GM12878 (cell line): ENCODE results near the gene HIGD1C. TPM values are rescaled to one million over a fixed set of nuclear protein-coding genes. Genes with fewer than 3 reads are reported as not detected.

Source experiments
- ATAC-seq: fragments of 200-7000 bp; cut with Tn5 transposase; 3 replicates; pipeline ENCODE4 v1.9.1; 2020; ENCODE audit warnings: mild to moderate bottlenecking, moderate library complexity
- BruUV-seq: library from RNA; stranded (reverse); fragments of 400-500 nt; replicated peaks from 2 replicates; lab custom pipeline; 2021; lab: Mats Ljungman, UMichigan
- CTCF ChIA-PET: fragments of 300-600 bp; sonication (Branson Sonifier 250); formaldehyde crosslinking; extraction: SDS; loops from one replicate; lab custom pipeline; 2021; ENCODE audit warnings: inconsistent platforms; lab: Yijun Ruan, JAX
- POLR2A ChIA-PET: fragments of 350-600 bp; formaldehyde crosslinking; extraction: SDS; loops from one replicate; lab custom pipeline; 2021; ENCODE audit warnings: inconsistent platforms; lab: Charles Lee
- RAD21 ChIA-PET: fragments of 300-600 bp; sonication (Branson Sonifier 250); formaldehyde crosslinking; loops from one replicate; lab custom pipeline; 2023; ENCODE audit warnings: antibody characterized with exemption; ENCODE audit not compliant: unreplicated experiment; lab: Charles Lee
- SMC1A ChIA-PET: fragments of 300-600 bp; sonication (Branson Sonifier 250); formaldehyde crosslinking; loops from one replicate; lab custom pipeline; 2023; ENCODE audit not compliant: unreplicated experiment, uncharacterized antibody; lab: Charles Lee
- DNase-seq: peaks from one replicate; pipeline ENCODE4 v3.0.0-alpha.2; 2011; ENCODE audit warnings: low read depth, low spot score
- FAIRE-seq: peaks from 3 replicates; lab custom pipeline; 2011; peaks lifted over from hg19 to GRCh38; lab: Jason Lieb, UNC
- H2AFZ ChIP-seq: 2 replicates; pipeline ENCODE4 v1.6.0; 2011; ENCODE audit warnings: low read depth, low read length, control low read depth; ENCODE audit not compliant: control insufficient read depth
- H3K27ac ChIP-seq: 2 replicates; pipeline ENCODE4 v1.5.1; 2011; ENCODE audit warnings: control low read depth; ENCODE audit not compliant: control insufficient read depth, insufficient read depth
- H3K27me3 ChIP-seq, 2 experiments: replicated peaks in 1 of 2; 2 replicates each; pipeline versions ENCODE4 v1.6.0 to v1.6.1; 2011; ENCODE audit warnings: low read length in 1 of 2; ENCODE audit not compliant: control insufficient read depth in 2 of 2, insufficient read depth in 2 of 2
- H3K36me3 ChIP-seq, 2 experiments: 2 replicates each; pipeline ENCODE4 v1.5.1; 2011; ENCODE audit warnings: low read length in 1 of 2; ENCODE audit not compliant: control insufficient read depth in 2 of 2, insufficient read depth in 2 of 2
- H3K4me1 ChIP-seq: 2 replicates; pipeline ENCODE4 v1.6.1; 2011; ENCODE audit warnings: mild to moderate bottlenecking, low read length, moderate library complexity, mixed read lengths; ENCODE audit not compliant: control insufficient read depth, insufficient read depth
- H3K4me2 ChIP-seq: 2 replicates; pipeline ENCODE4 v1.6.0; 2011; ENCODE audit warnings: control low read depth; ENCODE audit not compliant: control insufficient read depth, insufficient read depth
- H3K4me3 ChIP-seq: fragments of 200-600 bp; sonication (generic); 2 replicates; pipeline ENCODE4 v1.5.1; 2016
- H3K79me2 ChIP-seq: 2 replicates; pipeline ENCODE4 v1.6.0; 2011; ENCODE audit warnings: low read length; ENCODE audit not compliant: control insufficient read depth, insufficient read depth
- H3K9ac ChIP-seq: 2 replicates; pipeline ENCODE4 v1.8.0; 2011; ENCODE audit warnings: low read length, control low read depth, mixed read lengths; ENCODE audit not compliant: control insufficient read depth, insufficient read depth
- H3K9me3 ChIP-seq: replicated peaks from 3 replicates; pipeline ENCODE4 v1.5.1; 2011; ENCODE audit warnings: mild to moderate bottlenecking, low read length; ENCODE audit not compliant: control insufficient read depth, insufficient read depth
- H4K20me1 ChIP-seq: 2 replicates; pipeline ENCODE4 v1.6.0; 2011; ENCODE audit not compliant: control insufficient read depth, insufficient read depth
- ETV6 ChIP-seq, 2 experiments: fragments of 450-650 bp in 1 of 2; IDR thresholded peaks in 1 of 2; conservative IDR thresholded peaks in 1 of 2; 2 replicates each; pipeline ENCODE4 v1.6.1; 2014; ENCODE audit warnings: antibody characterized with exemption in 1 of 2, borderline replicate concordance in 1 of 2, low read depth in 1 of 2, mild to moderate bottlenecking in 1 of 2, moderate library complexity in 1 of 2
- IKZF1 ChIP-seq: fragments of 450-650 bp; conservative IDR thresholded peaks from 2 replicates; pipeline ENCODE4 v1.6.1; 2017; ENCODE audit warnings: antibody characterized with exemption, mild to moderate bottlenecking
- RELA ChIP-seq: fragments of 450-650 bp; IDR thresholded peaks from 2 replicates; pipeline ENCODE4 v1.8.0; 2014; ENCODE audit warnings: borderline replicate concordance; ENCODE audit not compliant: partially characterized antibody
- SKIL ChIP-seq: fragments of 450-650 bp; IDR thresholded peaks from 2 replicates; pipeline ENCODE4 v1.6.1; 2017; ENCODE audit warnings: mild to moderate bottlenecking, low read depth, inconsistent platforms; ENCODE audit not compliant: poor library complexity, severe bottlenecking
- ZBTB4 ChIP-seq: fragments of 450-650 bp; formaldehyde crosslinking; IDR thresholded peaks from 2 replicates; pipeline ENCODE4 v1.4.0; 2022; ENCODE audit warnings: mild to moderate bottlenecking, moderate library complexity
- WGBS: methylation state at CpG from one replicate; pipeline ENCODE4 v1.1.6; 2016; ENCODE audit warnings: low lambda C conversion rate; ENCODE audit not compliant: insufficient replicate concordance, insufficient coverage; ENCODE audit errors: missing lambda C conversion rate; 5-methylcytosine and 5-hydroxymethylcytosine counted together
- in situ Hi-C: fragments of 300-500 bp; cut with MboI; formaldehyde crosslinking; loops from 9 replicates; pipeline ENCODE4 v1.14.3; 2018; ENCODE audit warnings: mixed read lengths
- intact Hi-C: fragments of 100-400 bp; cut with micrococcal nuclease; formaldehyde crosslinking; loops from one replicate; pipeline ENCODE4 v1.14.2; 2022; ENCODE audit not compliant: unreplicated experiment
- polyA plus RNA-seq, 11 experiments: library from polyadenylated mRNA; depleted of rRNA in 4 of 11; unstranded in 6 of 11; stranded (reverse) in 5 of 11; fragments of >200 nt; fragmentation: Nextera tagmentation in 4 of 11; fragmentation: Illumina TruSeq in 1 of 11; extraction: Ambion mirVana in 4 of 11; extraction: Trizol in 1 of 11; gene quantifications; 1 replicate in 1 of 11; 2 replicates in 10 of 11; pipeline versions ENCODE4 v1.2.1 to v1.2.3, GENCODE V29; 2011 to 2016; ENCODE audit warnings: inconsistent platforms in 2 of 11, missing spikeins in 2 of 11, low read depth in 1 of 11
- total RNA-seq, 4 experiments: library from RNA; depleted of rRNA in 3 of 4; stranded (reverse); fragments of >200 nt in 3 of 4; fragmentation: Illumina TruSeq in 1 of 4; extraction: Trizol in 1 of 4; gene quantifications; 2 replicates each; pipeline versions ENCODE4 v1.2.1 to v1.2.3, GENCODE V29; 2013 to 2021

Gene HIGD1C
- total and polyA plus RNA-seq, 10 of the 15 experiments (the other 5 are each of a cell fraction or from before 2014, with no cell fraction given), result not detected

DNA sequence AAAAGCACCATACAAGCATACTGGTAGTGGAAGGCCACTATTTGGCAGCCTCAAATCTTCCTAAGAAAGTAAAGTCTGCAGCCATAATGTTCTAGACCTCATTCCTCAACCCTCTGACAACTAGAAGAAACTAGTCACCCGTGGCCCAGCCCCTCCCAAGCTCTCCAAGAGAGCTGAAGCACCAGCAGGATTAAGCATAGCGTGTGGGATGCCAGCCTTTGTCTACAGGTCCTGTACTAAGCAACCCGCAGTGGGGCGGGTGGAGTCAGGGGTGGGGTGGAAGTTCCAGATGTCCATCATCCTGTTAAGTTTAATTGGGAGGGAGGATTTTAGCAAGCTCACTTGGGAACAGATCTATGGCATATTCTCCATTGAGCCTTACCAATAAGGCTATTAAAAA is 59.6 kb downstream of the HIGD1C start (continued):
- no peak for TF ChIP-seq ZBTB4 (CRISPR knock-in tag)

DNA sequence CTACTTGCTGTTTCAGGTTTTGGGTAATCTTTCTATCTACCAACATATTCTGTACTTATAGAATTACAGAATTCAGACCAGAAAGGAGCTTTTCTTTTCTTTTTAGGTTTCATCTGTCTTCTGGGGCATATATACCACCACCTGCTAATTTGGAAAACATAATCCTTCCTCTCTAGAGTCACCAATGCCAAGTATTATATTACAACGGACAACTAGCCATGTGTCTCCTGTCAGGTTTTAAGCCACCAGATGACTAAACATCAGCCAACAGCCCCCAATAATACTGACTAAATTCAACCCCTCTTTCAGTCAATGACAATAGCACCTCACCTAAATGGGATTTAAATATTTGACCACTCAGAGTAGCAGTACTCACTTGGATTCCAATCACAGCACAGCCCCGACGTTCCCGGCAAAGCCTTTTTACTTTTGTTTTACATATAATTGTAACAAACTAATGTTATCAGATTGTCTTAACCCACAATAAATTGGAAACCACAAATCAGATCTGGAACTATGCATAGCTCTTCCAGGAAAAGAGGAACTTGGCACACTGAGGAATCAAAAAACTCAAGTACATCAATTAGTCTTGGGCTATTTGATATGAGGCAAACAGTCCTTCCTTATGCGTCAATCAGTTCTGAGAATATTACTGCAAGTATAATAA is 60.4 kb downstream of the HIGD1C start:
- Histone ChIP-seq H3K36me3 (peaks cover 0 to 2% of the 10 kb centered on the region in 2 experiments; a peak in 2 of 4 replicates), H3K9me3 (no peaks in the 10 kb centered on the region), H3K27me3 (no peaks in the 10 kb centered on the region), H4K20me1 (no peaks in the 10 kb centered on the region), H2AFZ (no peak overlapping the region), H3K4me1 (no peaks in the 10 kb centered on the region; the same call in 1 of the 2 replicates), H3K27ac (no peak overlapping the region), H3K4me3 (no peak overlapping the region), H3K9ac (no peak overlapping the region), H3K79me2 (no peaks in the 10 kb centered on the region; the same call in none of the 2 replicates), H3K4me2 (no peak overlapping the region)
- no peak for ATAC-seq
- ChIA-PET RAD21 (interaction anchor here (1.1 kb wide), 1 partner anchor 10 kb away, joined by 4 read pairs; no protein-coding TSS in a partner anchor), POLR2A (interaction anchor here (0.6 to 1.2 kb wide), 2 partner anchors 9 to 205 kb away, joined by 3 to 5 read pairs; partner anchors contain the start of gene POU6F1), SMC1A (interaction anchor here (2.8 kb wide), 1 partner anchor 9 kb away, joined by 13 read pairs; no protein-coding TSS in a partner anchor), CTCF (interaction anchor here (1.1 kb wide), 1 partner anchor 10 kb away, joined by 7 read pairs; no protein-coding TSS in a partner anchor)
- FAIRE-seq, result no peak
- TF ChIP-seq SKIL, result no peak
- TF ChIP-seq IKZF1, result no peak
- no peak for TF ChIP-seq ETV6 (conservative IDR thresholded peaks at IDR 0.05 in 1 of 2, IDR thresholded peaks at IDR 0.05 in 1 of 2; ENCODE audit: borderline replicate concordance in 1 of 2, low read depth in 1 of 2)
- no peak for TF ChIP-seq RELA
- intact Hi-C loops (no loop called here), in situ Hi-C loops (no loop called here)
- WGBS, result 86% methylated on average over 5 of the region's 5 CpGs
- DNase-seq, result no peak
- BruUV-seq, result TSS peak; percentile 36
